ENCODE results near the gene CWF19L2. TPM values are rescaled to one million over a fixed set of nuclear protein-coding genes. Genes with fewer than 3 reads are reported as not detected.

CWF19L2 gene
- total RNA-seq, 1 experiment from 2014 or later, result 10.0 TPM

- BruUV-seq (replicated peaks), result no TSS peak
- Mint-ChIP-seq H3K4me1 (ENCODE audit: low read depth, unreplicated experiment) (peaks cover 9% of the 10 kb centered on the region), H3K9me3 (ENCODE audit: low read depth, unreplicated experiment) (no peaks in the 10 kb centered on the region), H3K27ac (ENCODE audit: unreplicated experiment) (no peak overlapping the region), H3K36me3 (ENCODE audit: insufficient read depth, unreplicated experiment) (no peaks in the 10 kb centered on the region), H3K4me3 (ENCODE audit: low read depth, unreplicated experiment) (no peak overlapping the region), H3K27me3 (ENCODE audit: unreplicated experiment) (no peaks in the 10 kb centered on the region)
- DNase-seq, result no peak
- TF ChIP-seq, protein P1, sequence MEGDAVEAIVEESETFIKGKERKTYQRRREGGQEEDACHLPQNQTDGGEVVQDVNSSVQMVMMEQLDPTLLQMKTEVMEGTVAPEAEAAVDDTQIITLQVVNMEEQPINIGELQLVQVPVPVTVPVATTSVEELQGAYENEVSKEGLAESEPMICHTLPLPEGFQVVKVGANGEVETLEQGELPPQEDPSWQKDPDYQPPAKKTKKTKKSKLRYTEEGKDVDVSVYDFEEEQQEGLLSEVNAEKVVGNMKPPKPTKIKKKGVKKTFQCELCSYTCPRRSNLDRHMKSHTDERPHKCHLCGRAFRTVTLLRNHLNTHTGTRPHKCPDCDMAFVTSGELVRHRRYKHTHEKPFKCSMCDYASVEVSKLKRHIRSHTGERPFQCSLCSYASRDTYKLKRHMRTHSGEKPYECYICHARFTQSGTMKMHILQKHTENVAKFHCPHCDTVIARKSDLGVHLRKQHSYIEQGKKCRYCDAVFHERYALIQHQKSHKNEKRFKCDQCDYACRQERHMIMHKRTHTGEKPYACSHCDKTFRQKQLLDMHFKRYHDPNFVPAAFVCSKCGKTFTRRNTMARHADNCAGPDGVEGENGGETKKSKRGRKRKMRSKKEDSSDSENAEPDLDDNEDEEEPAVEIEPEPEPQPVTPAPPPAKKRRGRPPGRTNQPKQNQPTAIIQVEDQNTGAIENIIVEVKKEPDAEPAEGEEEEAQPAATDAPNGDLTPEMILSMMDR (IDR thresholded peaks at IDR 0.05; ENCODE audit: unreplicated experiment), result no peak
- CTCF ChIA-PET, result interaction anchor here (0.7 kb wide), 1 partner anchor 24 kb away, joined by 3 read pairs; no protein-coding TSS in a partner anchor
- intact Hi-C loops (cut with micrococcal nuclease; ENCODE audit: unreplicated experiment), result no loop called here
Measured at GRCh38 chr11:107496011-107496410, 38.4 kb upstream of the CWF19L2 start.

- TF ChIP-seq, protein P1 (IDR thresholded peaks at IDR 0.05; ENCODE audit: unreplicated experiment), result no peak
- peaks cover 9% of the 10 kb centered on the region for H3K4me1 Mint-ChIP-seq (ENCODE audit: low read depth, unreplicated experiment)
- no peaks in the 10 kb centered on the region for H3K9me3 Mint-ChIP-seq (ENCODE audit: low read depth, unreplicated experiment)
- no peak for DNase-seq
- CTCF ChIA-PET, result no interaction called here
- no peak overlapping the region for H3K4me3 Mint-ChIP-seq (ENCODE audit: low read depth, unreplicated experiment)
- intact Hi-C loops (cut with micrococcal nuclease; ENCODE audit: unreplicated experiment), result no loop called here
- H3K27ac Mint-ChIP-seq (ENCODE audit: unreplicated experiment), result no peak overlapping the region
- no peaks in the 10 kb centered on the region for H3K27me3 Mint-ChIP-seq (ENCODE audit: unreplicated experiment)
- no TSS peak for BruUV-seq (replicated peaks)
- H3K36me3 Mint-ChIP-seq (ENCODE audit: insufficient read depth, unreplicated experiment), result no peaks in the 10 kb centered on the region
Measured at GRCh38 chr11:107494055-107494454, 36.4 kb upstream of the CWF19L2 start.

DNA sequence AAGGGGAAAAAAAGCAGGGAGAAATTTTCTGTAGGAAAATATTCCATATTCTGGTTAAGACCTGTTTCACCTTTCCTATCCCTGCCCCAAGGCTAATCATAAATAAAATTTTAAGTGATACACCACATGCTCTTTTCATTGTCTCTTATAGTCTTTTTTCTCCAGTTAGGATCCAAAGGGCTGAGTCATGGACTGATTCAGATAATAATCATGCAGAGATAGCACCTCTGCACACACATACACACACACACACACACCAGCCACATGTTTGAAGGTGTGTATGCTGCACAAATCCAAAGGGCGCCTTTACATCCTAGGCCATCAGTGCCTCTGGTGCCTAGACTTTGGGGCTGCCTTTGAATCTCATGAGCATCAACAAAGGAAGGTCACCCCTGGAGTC is 35.5 kb upstream of the CWF19L2 start:
- Mint-ChIP-seq H3K4me3 (ENCODE audit: low read depth, unreplicated experiment) (no peak overlapping the region), H3K9me3 (ENCODE audit: low read depth, unreplicated experiment) (no peaks in the 10 kb centered on the region), H3K27me3 (ENCODE audit: unreplicated experiment) (no peaks in the 10 kb centered on the region), H3K27ac (ENCODE audit: unreplicated experiment) (no peak overlapping the region), H3K36me3 (ENCODE audit: insufficient read depth, unreplicated experiment) (no peaks in the 10 kb centered on the region), H3K4me1 (ENCODE audit: low read depth, unreplicated experiment) (peaks cover 9% of the 10 kb centered on the region)
- BruUV-seq (replicated peaks), result no TSS peak
- TF ChIP-seq, protein P1 (IDR thresholded peaks at IDR 0.05; ENCODE audit: unreplicated experiment), result no peak
- DNase-seq, result no peak
- CTCF ChIA-PET, result no interaction called here
- intact Hi-C loops (cut with micrococcal nuclease; ENCODE audit: unreplicated experiment), result no loop called here

GRCh38 chr11:107490836-107491235 is 33.2 kb upstream of the CWF19L2 start:
- H3K36me3 Mint-ChIP-seq (ENCODE audit: insufficient read depth, unreplicated experiment), result no peaks in the 10 kb centered on the region
- no peak overlapping the region for H3K27ac Mint-ChIP-seq (ENCODE audit: unreplicated experiment)
- CTCF ChIA-PET, result no interaction called here
- no TSS peak for BruUV-seq (replicated peaks)
- H3K9me3 Mint-ChIP-seq (ENCODE audit: low read depth, unreplicated experiment), result no peaks in the 10 kb centered on the region
- H3K4me1 Mint-ChIP-seq (ENCODE audit: low read depth, unreplicated experiment), result peaks cover 9% of the 10 kb centered on the region
- no peak overlapping the region for H3K4me3 Mint-ChIP-seq (ENCODE audit: low read depth, unreplicated experiment)
- intact Hi-C loops (cut with micrococcal nuclease; ENCODE audit: unreplicated experiment), result no loop called here
- no peak for DNase-seq
- TF ChIP-seq, protein P1 (IDR thresholded peaks at IDR 0.05; ENCODE audit: unreplicated experiment), result no peak
- no peaks in the 10 kb centered on the region for H3K27me3 Mint-ChIP-seq (ENCODE audit: unreplicated experiment)

Measured in Calu3 (cell line).